Fibroblast of the aortic adventitia (primary cell): ENCODE measurements around the gene CAMTA2. TPM values are rescaled to one million over a fixed set of nuclear protein-coding genes. Genes with fewer than 3 reads are reported as not detected.
"Not testable (repeated sequence)": the region's sequence is repeated elsewhere in the genome, so short reads cannot be mapped to it uniquely, and the experiment has no call there.

ENCODE experiments used
- DNase-seq: peaks from one replicate; pipeline ENCODE4 v3.0.0-alpha.2; 2010; ENCODE audit warnings: low read depth
- H3K4me3 ChIP-seq: 2 replicates; pipeline ENCODE4 v1.5.1; 2011; ENCODE audit warnings: low read depth, mild to moderate bottlenecking, control low read depth, low read length, moderate library complexity
- total RNA-seq: library from RNA; depleted of rRNA; stranded (reverse); fragments of >200 nt; gene quantifications from 2 replicates; pipeline ENCODE4 v1.2.3, GENCODE V29; 2012; ENCODE audit warnings: low replicate concordance
- TF ChIP-seq, protein P1 (sequence below): IDR thresholded peaks from 2 replicates; pipeline ENCODE4 v1.5.1; 2011; ENCODE audit warnings: mild to moderate bottlenecking, low read length, control low read depth, inconsistent platforms; ENCODE audit not compliant: insufficient read depth

CAMTA2 gene
- total RNA-seq, 1 donor = 21.1 TPM

GRCh38 chr17:4934173-4934979, 53.1 kb downstream of the CAMTA2 start:
- no peak overlapping the region for H3K4me3 ChIP-seq
- DNase-seq = peak; percentile 12
- TF ChIP-seq, protein P1, sequence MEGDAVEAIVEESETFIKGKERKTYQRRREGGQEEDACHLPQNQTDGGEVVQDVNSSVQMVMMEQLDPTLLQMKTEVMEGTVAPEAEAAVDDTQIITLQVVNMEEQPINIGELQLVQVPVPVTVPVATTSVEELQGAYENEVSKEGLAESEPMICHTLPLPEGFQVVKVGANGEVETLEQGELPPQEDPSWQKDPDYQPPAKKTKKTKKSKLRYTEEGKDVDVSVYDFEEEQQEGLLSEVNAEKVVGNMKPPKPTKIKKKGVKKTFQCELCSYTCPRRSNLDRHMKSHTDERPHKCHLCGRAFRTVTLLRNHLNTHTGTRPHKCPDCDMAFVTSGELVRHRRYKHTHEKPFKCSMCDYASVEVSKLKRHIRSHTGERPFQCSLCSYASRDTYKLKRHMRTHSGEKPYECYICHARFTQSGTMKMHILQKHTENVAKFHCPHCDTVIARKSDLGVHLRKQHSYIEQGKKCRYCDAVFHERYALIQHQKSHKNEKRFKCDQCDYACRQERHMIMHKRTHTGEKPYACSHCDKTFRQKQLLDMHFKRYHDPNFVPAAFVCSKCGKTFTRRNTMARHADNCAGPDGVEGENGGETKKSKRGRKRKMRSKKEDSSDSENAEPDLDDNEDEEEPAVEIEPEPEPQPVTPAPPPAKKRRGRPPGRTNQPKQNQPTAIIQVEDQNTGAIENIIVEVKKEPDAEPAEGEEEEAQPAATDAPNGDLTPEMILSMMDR = peak; percentile 43

- H3K4me3 ChIP-seq = no peak overlapping the region
- TF ChIP-seq, protein P1 = no peak
- no peak for DNase-seq
These were observed 53.8 kb downstream of the CAMTA2 start for GRCh38 chr17:4933646-4934045.

- no peak overlapping the region for H3K4me3 ChIP-seq
- DNase-seq = no peak
- TF ChIP-seq, protein P1 = no peak
These were observed 54.7 kb downstream of the CAMTA2 start for GRCh38 chr17:4932756-4933155.

GRCh38 chr17:4931963-4932362, 55.5 kb downstream of the CAMTA2 start, which contains the start of gene GP1BA:
Gene GP1BA (plus strand): TSS chr17:4932277. CDS start chr17:4932605, 328 bp downstream.
- TF ChIP-seq, protein P1 = no peak
- no peak for DNase-seq
- no peak within 1 kb of the TSS for H3K4me3 ChIP-seq

DNA sequence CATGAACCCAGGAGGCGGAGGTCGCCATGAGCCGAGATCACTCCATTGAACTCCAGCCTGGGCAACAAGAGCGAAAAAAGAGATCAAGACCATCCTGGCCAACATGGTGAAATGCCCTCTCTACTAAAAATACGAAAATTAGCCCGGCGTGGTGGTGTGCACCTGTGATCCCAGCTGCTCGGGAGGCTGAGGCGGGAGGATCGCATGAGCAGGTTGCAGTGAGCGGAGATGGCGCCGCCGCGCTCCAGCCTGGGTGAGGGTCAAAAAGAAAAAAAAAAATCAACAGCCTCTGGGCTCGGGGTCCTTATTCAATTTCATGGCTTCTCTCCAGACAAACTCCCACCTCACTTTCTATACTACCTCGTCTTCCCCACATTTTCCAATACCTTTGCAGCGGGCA, 58.6 kb downstream of the CAMTA2 start:
- TF ChIP-seq, protein P1 = no peak
- DNase-seq = no peak
- no peak overlapping the region for H3K4me3 ChIP-seq

GRCh38 chr17:4926577-4927335, 60.7 kb downstream of the CAMTA2 start:
- not testable (repeated sequence) for DNase-seq, H3K4me3 ChIP-seq

DNA sequence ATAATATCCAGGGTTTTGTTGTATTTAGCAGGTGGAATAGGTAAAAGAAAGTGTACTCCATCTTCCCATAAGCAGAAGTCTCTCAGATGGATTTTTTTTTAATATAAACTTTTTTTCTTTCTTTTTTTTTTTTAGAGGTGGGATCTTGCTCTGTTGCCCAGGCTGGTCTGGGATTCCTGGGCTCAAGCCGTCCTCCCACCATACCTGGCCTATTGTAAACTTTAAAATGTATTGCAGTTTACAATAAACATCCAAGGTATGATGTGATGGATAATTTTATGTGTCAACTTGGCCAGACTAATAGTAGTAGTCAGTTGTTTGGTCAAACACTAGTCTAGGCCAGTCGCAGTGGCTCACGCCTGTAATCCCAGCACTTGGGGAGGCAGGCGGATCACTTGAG, 66.2 kb downstream of the CAMTA2 start:
- TF ChIP-seq, protein P1 = no peak
- no peak for DNase-seq
- no peak overlapping the region for H3K4me3 ChIP-seq
